Measurements from ENCODE around the gene COL13A1.

COL13A1 gene

DNA sequence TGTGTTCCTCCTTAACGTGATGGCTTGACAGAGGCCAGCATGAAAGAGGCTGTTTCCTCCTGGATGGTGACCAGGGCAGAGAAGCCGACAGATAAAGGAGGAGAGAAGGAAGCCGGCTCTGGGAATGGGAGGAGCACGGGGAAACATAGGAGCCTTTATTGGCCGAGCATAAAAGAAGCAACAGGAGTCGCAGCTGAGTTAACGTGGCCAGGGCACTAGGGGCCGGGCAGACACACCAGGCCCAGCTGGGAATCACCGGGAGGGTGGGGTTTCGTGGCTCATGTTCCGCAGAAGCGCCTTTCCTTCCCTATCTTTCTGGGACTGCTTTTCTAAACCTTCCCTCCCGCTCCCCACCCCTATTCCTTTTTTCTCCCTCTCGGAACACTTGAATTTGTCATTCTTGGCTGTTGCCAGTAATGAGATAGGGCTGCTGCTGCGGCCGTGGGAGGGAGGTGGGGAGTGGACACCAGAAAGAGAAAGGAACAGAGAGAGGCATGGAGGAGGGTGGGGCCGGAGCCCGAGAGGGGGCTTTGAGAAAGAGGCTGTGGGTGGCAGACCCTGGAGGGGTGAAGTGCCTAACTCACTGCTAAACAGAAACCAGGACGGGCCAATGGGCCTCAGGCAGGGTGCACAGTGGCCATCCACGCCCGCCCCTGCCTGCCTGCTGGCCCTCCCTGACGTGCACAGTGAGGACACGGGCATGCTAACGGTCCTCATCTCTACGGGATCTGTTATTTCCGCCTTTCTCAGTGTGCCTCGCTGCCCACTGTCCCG, 65.2 kb downstream of the COL13A1 start:
- no peak for DNase-seq (ENCODE audit: low read depth in 2 of 2)

DNA sequence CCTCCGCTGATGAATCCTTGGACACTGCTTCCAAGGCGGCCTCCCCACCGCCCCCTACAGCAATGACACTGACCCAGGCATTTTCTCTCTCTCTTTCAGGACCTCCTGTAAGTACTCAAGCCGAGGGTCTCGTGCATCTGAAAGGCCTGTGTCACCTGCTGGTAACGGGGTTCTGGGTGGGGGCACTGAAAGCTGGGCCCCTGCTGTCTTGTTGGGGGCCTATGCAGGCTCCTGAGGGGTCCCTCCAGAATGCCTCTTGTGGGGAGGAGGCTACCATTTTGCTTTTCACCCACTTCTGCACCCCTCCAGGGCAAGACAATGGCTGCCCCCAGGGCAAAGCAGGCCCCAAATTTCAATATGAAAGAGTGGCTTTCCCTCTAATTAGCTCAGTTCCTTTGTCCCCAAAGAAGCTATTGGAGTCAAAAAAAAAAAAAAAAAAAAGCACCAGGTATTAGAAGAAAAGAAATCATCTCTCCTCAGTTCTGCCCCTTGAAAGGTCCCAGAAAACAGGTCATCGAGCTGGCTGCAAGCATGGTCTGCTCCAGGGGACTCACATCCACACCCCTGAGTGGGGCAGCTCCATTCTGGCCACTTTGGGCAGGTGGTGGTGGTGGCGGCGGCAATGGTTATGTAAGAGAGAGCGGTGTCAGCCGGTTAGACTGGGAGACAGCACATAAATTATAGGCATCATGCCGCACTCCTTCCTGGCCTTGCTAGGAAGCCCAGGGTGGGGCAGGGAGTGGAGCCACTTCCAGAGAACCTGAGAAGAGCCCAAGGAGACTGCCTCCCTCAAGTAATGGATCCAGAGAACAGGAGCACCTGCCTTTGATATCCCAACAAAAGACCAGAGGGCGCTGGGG, 66.2 kb downstream of the COL13A1 start:
- DNase-seq (ENCODE audit: low read depth in 2 of 2), result no peak

DNA sequence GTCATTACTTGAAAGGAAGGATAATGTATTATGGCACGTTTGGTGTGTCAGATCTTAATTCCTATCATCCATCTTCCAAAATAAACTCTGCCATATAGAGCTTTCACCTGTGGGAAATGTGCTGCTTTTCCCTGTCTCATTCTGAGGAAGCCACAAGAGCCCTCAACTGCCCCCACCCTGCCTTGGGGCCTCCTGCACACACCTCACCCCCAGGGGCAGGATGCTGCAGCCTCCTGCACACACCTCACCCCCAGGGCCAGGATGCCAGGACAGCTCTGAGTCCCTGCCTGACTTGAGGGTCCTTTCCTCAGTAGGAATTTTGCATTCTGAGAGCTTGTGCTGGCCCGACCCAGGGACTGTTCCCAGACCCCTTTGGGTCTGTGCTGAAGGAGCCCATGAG, 67.1 kb downstream of the COL13A1 start:
- DNase-seq (ENCODE audit: low read depth in 2 of 2), result no peak

DNA sequence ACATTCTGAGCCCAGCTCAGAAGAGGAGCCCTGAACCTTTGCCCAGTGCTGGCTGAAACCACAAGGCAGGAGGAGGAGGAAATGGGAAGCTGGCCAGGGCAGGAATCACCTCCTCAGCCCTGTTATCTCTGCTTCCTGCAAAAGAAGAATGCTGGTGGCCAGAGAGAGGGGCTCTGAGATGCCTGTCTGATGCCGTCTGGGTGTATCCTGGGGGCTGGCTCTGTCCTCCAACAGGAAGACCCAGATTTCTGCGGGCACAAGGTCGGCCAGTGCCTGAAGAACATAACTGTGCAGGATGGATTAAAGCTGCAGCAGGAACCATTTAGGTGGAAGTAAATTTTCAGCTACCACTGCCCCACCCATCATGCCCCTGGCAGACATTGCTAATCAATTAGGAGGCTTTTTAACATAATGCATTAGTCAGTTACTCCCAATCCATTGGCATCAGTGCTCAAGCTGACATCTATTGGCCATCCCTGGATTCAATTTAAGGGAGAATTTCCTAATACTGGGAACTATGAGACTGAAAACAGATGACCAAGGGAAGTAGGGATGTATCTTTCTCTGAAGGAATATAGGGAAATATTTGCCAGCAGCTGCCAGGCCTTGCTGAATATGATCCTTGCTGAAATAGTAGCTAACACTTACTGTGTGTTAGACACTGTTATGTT, 67.7 kb downstream of the COL13A1 start:
- DNase-seq (ENCODE audit: low read depth in 2 of 2), result no peak

DNA sequence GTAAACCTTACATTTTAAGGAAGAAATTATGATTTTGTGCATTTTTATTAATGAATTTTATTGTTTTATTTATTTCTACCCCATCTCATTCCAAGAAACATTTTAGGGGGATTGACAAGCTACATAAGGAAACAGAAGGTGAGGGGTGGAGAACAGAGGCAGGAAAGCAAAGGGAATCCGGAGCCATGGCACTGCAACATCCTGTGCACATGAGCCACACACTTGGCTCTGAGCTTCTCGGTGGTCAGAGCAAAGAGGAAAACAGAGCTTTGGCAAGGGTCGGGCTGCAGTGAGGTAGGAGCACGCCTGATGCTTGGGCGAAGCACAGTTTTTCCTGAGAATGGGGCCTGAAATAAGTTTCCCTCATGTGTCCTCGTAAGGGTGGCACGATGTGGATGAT, 68.9 kb downstream of the COL13A1 start:
- DNase-seq (ENCODE audit: low read depth in 2 of 2), result no peak

DNA sequence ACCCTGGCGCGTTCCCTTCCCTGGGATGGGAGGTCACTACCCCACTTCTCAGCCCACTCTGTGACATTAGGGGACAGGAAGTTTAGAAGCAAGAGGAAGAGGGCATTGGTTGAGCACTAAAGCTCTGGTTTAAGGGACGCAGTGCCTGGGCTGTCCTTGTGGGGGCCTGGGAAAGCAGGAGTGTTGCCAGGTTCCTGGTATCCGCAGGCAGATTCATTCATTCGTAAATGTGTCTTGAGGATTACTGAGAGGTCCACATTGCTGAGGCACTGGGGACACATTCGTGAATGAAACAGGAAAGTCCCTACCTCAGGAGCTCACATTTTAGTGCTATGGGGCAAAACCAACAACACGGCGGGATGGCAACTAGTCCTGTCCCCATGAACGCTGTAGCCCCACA, 69.4 kb downstream of the COL13A1 start:
- no peak for DNase-seq (ENCODE audit: low read depth in 2 of 2)

DNA sequence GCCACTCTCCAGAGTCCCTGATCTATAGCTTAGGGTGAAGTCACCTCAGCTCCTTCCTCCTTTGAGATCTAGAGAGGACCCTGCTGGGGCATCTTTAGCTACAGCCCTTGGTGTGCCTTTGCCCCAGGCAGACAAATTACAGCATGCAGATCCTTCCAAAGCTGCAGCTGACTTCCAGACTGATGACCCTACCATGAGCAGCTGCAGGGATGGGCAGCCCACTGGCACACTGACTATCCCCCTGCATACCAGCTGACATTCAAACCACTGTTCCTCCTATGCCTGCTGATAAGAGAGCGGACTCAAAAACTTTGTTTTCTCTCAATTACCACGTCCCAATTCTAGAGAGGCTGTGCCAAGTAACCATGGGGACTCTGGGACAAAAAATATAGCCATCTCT, 70.6 kb downstream of the COL13A1 start:
- no peak for DNase-seq (ENCODE audit: low read depth in 2 of 2)

DNA sequence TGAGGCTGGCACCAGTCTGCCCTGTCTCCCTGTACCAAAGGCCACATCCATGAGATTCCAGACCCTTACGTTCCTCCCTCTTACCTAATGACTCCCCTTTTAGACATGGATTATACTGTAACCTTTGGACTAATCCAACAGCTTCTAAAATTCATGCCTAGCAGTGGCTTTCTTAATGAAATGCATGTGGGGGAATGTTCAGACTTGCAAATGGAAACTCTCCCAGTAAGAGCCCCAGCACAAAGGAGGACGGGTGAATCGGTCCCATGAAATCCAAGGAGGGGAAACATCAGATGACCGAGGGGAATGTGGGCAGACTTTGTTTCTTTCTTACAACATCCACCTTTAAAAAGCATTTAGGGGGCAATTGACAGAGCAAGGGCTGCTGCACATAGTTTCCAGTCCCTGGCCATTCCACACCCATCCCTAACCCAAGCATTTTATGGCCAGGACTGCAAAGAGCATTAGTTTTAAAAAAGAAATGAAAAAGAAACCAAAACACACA, 71.5 kb downstream of the COL13A1 start:
- DNase-seq (ENCODE audit: low read depth in 2 of 2), result no peak

DNA sequence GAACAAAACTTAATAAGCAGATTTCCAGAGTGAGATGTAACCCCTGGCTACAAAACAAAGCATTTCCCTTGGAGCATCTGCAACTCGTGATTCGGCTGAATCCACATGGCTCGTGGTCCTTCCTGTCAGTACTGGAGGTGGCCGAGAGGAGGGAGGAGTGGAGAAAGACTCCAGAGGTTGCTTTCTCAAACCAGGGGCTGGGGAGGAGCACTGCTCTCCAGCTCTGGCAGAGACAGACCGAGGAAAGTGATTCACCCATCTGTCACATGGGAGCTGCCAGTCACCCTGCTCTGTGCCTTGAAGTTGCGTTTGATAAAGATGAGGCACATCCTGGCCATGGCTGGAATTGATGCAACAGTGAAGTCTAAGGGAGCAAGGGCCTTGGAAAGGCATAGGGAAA, 72.7 kb downstream of the COL13A1 start:
- DNase-seq (ENCODE audit: low read depth in 2 of 2), result no peak

DNA sequence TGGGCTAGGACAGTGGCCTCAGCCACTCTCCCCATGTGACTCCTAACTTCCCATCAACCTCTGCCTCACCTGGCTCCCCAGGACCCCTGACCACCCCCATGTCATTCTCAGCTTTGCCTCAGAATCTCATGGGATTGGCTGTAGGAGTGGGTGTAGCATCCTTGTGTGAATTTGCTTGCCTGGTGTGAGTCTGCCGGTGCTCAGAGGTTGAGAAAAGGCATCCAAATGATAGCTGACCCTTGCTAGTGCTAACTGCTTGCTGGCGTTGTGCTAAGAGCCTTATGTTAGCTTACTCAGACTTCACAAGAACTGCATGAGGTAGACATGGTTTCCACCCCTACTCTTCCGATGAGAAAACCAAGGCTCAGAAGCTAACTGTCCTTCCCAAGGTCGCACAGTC, 74.2 kb downstream of the COL13A1 start:
- no peak for DNase-seq (ENCODE audit: low read depth in 2 of 2)

DNA sequence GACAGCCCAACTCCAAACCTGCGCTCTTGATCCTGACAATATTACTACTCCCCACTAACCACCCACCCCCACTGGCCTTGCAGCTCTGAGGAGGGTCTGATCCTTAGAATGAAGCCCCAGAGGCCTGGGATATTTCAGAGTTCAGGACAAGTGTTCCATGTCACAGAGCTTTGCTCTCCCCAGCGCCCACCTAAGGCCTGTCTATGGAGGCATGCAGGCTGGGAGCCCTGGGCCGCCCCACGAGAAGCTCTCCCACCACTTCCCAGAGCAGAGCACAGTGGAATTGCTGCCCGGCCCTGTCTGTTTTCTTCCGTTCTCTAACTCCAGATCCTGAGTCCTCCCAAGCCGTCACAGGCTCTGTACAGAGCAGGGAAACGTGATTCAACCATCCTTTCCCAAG, 74.6 kb downstream of the COL13A1 start:
- DNase-seq (ENCODE audit: low read depth in 2 of 2), result no peak

DNA sequence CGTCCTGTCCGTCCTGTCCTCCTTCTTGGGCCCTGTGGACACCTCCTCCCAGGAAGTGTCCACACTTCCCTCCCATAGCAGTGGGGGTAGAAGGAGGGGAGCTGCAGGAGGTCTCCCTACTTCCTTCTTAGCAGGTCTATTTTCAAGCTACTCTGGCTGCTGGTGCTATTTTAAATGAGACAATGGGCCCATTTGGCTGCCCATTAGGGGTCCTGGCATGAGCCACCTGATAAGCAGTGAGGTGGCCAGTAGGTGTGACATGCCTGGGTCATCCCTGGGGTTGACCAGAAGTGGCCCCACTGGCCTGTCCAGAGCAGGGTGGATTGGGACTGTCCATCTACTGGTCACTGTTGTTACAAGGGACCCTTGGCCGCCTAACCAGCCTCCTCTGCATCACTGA, 75.2 kb downstream of the COL13A1 start:
- no peak for DNase-seq (ENCODE audit: low read depth in 2 of 2)

DNA sequence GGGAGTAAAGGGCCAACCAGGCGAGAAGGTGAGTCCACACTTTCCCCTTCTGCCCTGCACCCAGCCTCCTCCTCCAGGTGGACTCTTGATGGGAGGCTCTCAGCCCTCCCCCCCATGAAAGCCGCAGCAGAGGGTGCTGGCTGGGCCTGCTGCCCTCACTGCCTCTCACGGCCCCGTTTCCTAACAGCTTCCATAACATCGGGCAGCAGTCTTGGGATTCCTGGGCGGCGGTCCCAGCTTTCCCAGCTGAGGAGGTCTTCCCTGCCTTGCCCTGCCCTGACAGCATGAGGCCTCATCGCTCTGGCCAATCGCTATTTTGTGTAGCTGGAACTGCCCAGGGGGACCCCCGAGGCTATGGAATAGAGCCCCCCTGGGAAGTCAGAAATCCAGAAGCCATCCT, 76.3 kb downstream of the COL13A1 start:
- DNase-seq (ENCODE audit: low read depth in 2 of 2), result no peak

DNA sequence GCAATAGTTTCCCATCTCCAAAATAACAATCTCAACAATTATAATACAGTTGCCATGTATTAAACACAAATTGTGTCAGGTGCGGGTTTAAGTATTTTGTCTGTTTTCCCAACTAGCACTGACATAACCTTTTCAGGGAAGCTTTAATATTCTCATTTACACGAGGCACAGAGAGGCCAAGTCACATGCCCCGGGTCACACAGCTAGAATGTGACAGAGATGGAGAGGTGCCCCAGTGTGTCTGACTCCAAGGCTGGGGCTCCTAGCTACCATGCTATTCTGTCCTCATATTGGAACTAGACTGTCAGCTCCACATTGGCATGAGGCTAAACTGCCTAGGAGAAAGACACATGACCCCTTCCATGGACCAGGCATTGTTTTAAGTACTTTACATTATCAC, 77.2 kb downstream of the COL13A1 start:
- no peak for DNase-seq (ENCODE audit: low read depth in 2 of 2)

DNA sequence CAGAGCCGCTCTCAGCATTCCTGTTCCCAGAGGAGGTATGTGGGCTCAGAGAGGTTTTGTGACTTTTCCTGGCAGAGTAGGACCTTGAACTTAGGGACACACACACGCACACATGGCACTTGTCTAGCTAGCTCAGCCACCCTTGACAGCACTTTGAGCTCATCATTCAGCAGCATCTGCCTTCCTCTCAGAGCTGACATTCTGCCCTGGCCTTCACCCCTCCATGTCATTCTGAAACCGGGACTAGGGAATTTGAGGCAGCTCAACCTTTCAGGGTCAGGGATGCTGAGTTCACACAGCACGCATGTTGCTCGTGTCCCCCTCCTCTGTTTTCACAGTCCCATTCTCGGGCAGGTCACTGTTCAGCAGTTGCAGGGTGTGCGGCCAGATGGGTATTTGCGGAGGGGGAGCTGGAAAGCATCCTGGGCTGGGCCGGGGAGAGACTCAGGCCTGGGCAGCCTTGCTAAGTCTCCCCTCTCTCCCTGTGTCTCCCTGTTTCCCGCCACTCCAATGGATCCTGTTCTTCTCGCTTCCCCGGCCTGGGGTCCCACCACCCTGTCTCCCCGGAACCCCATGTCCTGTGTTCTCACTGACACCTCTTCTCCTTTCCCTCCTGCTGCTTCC, 78.0 kb downstream of the COL13A1 start:
- DNase-seq (ENCODE audit: low read depth in 2 of 2), result no peak

DNA sequence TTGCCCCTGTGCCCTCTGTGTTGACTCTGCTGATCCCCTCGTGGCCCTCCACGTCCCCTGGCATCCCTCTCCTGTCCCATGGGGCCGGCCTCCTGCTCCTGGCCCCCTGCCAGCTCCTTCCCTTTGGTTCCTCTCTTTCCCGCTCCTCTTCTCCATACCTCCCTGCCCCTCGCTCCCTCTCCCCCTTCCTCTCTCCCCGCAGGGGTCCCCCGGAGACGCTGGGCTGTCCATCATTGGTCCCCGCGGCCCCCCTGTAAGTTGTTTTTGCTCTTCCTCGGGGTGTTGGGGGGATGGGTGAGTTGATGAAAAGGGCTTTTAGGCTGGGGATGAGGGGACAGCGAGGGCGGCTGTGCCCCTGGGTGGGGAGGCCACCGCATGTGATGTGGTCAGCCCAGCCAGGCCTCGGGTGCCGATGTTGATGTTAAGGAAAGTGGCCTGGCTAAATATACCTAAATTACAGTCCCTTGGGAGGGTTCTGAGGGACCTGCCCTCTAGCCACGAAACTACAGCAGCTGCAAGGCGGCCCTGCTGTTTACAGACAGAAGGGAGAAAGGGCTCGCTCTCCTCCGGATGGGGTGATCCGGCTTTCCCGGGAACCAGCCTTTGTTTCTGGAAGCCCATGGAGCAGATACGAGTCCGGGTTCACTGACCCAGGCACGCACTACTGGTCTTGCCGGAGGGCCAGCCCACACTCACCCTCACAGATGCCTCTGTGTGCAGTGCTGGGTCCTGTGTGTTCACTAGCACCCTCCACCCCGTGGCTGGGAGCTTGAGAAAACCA, 78.8 kb downstream of the COL13A1 start:
- no peak for DNase-seq (ENCODE audit: low read depth in 2 of 2)

DNA sequence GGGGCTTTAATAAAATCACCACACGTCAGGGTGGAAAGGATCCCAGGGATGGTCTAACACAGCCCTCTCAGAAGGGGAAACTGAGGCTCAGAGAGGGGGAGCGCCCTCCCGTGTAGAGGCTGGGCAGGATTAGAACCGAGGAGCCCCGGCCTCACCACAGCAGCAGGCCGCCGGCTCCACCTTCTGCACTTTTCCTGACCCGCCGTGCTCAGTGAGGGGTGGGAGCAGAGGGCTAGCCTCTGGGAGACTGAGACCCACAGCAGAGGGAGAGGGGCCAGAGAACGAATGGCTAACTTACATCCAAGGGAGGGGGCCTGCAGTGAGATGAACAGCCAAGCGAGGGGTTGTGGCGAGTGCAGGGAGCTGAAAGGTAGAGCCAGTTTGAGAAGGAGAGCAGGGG, 79.5 kb downstream of the COL13A1 start:
- no peak for DNase-seq (ENCODE audit: low read depth in 2 of 2)

DNA sequence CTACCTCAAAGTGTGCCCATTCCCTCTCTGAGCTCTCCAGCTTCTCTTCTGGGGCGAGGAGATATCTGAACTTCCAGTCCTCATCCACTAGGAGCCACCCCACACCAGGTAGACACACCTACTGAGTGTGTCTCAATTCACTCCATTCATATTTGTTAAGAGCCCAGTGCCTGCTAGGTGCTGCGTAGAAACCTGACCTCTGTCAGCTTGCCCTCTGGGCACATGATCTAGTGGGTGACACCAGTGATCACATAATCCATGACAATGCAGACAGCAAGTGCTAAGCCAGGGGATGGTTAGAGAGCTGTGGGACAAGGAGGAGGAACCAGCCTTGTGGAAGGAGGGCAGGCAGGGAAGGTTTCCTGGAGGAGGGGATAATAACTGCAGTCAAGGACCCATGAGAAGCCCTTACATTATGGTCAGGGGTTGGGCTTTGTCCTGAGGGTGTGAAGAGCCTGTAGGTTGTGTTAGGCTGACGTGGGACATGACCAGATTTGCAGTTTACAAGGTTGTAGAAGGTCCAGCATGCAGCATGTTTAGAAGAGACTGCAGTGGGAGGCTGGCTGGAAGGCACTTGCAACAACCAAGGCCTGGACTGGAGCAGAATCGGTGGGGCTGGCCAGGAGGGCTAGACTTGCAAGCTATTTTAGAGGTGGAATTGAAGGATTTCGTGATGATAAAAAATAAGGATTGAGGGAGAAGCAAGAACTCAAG, 81.8 kb downstream of the COL13A1 start:
- DNase-seq (ENCODE audit: low read depth in 2 of 2), result no peak

DNA sequence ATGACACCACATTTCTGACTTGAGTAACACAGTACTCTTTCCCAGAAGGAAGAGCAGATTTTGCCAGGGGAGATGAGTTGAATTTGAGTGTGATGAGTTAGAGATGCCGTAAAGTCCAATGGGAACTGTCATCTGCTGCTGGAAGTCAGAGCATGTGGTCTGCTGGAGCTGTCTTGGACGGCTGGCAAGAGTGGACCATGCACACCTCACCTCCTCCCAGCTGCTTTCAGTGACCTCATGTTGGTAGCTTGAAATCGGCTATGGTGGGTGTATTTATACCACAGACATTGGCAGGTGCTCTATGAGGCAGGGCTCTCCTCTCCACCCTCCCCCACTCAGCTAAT, 82.3 kb downstream of the COL13A1 start:
- DNase-seq (ENCODE audit: low read depth in 2 of 2), result no peak

DNA sequence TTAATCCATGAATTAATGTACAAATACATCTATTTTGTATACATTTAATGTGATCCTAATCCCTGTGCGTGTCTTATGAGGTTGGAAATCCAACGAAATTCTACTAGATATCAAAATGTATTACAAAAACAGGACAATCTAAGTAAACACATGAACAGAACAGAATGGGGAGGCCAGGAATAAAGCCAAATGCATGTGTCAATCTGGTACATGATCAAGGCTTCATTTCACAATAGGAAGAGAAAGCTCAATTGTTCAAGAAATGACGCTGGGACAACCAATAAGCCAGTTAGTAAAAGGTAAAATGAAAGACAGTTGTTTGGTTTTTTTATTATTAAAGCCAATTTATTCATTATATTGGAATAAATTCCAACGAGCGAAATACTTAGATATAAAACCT, 83.0 kb downstream of the COL13A1 start:
- DNase-seq (ENCODE audit: low read depth in 2 of 2), result no peak

Measured in stimulated activated CD4-positive, alpha-beta T cell treated with anti-CD3 and anti-CD28 coated beads, Interleukin-15, amount 100 ng/mL, for 48 hours (primary cell).